ENCODE data around the gene ELOA. TPM values are rescaled to one million over a fixed set of nuclear protein-coding genes. Genes with fewer than 3 reads are reported as not detected.
"Not testable (repeated sequence)": the region's sequence is repeated elsewhere in the genome, so short reads cannot be mapped to it uniquely, and the experiment has no call there.

ELOA gene
- total RNA-seq, 4 donors from 2014 or later: 33.3 to 49.9 (median 40.5) TPM

- H3K4me3 ChIP-seq (replicated peaks in 1 of 3): no peak overlapping the region
- TF ChIP-seq POLR2A (IDR thresholded peaks at IDR 0.05): no peak
- intact Hi-C loops (cut with DNase I): no loop called here
- no peaks in the 10 kb centered on the region for H3K27me3 ChIP-seq
- no peaks in the 10 kb centered on the region for H3K9me3 ChIP-seq
- peak; percentile 65 to 68 for DNase-seq
- 68 to 78% methylated on average over 9 to 12 of the region's 16 CpGs for WGBS, 2 donors
- H3K27ac ChIP-seq: no peak overlapping the region
- peaks cover 0 to 5% of the 10 kb centered on the region in 2 donors for H3K36me3 ChIP-seq
- peaks cover 13 to 19% of the 10 kb centered on the region in 2 donors for H3K4me1 ChIP-seq
Measured at GRCh38 chr1:23793018-23793781, 49.9 kb downstream of the ELOA start.

DNA sequence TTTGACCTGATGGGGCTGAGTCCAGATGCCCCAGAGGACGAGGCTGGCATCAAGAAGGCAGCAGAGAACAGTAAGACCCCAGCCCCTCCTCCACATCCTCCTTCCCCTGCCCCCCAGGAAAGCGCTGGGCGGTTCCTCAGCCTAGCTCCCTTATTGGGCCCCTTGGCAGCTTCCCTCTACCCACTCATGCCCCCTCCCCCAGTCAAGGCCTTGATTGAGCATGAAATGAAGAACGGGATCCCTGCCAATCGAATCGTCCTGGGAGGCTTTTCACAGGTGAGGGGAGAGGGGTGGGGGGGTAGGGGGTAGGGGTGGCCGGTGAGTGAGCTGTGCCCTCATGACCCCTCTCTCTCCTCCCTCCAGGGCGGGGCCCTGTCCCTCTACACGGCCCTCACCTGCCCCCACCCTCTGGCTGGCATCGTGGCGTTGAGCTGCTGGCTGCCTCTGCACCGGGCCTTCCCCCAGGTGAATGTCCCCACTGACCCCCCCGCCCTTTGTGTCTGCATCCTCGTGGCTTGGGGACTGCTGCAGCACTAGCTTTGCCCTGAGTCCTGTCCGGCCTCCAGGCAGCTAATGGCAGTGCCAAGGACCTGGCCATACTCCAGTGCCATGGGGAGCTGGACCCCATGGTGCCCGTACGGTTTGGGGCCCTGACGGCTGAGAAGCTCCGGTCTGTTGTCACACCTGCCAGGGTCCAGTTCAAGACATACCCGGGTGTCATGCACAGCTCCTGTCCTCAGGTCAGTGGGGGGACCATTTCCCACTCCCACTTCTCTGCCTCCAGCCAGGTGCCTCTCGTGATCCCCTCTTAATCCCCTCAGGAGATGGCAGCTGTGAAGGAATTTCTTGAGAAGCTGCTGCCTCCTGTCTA is 50.8 kb downstream of the ELOA start:
- WGBS, 2 donors: 52 to 60% methylated on average over 5 to 15 of the region's 21 CpGs
- H3K4me3 ChIP-seq (replicated peaks in 1 of 3): no peak overlapping the region
- peak; percentile 31 to 45 for DNase-seq
- intact Hi-C loops (cut with DNase I): no loop called here
- no peaks in the 10 kb centered on the region for H3K27me3 ChIP-seq
- H3K4me1 ChIP-seq: peaks cover 14 to 23% of the 10 kb centered on the region in 2 donors
- no peak overlapping the region for H3K27ac ChIP-seq
- no peaks in the 10 kb centered on the region for H3K9me3 ChIP-seq
- H3K36me3 ChIP-seq: peaks cover 0 to 5% of the 10 kb centered on the region in 2 donors
- TF ChIP-seq CTCF (IDR thresholded peaks at IDR 0.05) (no peak), POLR2A (IDR thresholded peaks at IDR 0.05) (no peak)

- WGBS, 2 donors: 89 to 100% methylated on average over 1 to 4 of the region's 9 CpGs
- not testable (repeated sequence) for H3K36me3 ChIP-seq
Measured at GRCh38 chr1:23794732-23795182, 51.5 kb downstream of the ELOA start.

GRCh38 chr1:23795676-23796465 is 52.6 kb downstream of the ELOA start:
- no peak for DNase-seq
- Histone ChIP-seq H3K36me3 (peaks cover 0 to 5% of the 10 kb centered on the region in 2 donors), H3K27ac (no peak overlapping the region), H3K4me3 (replicated peaks in 1 of 3) (no peak overlapping the region), H3K9me3 (no peaks in the 10 kb centered on the region), H3K4me1 (peaks cover 21 to 32% of the 10 kb centered on the region in 2 donors), H3K27me3 (no peaks in the 10 kb centered on the region)
- intact Hi-C loops (cut with DNase I): no loop called here
- TF ChIP-seq CTCF (IDR thresholded peaks at IDR 0.05): no peak
- TF ChIP-seq POLR2A (IDR thresholded peaks at IDR 0.05): no peak
- whole genome bisulfite sequencing, 2 donors: 61 to 81% methylated on average over 2 to 7 of the region's 16 CpGs

More at GRCh38 chr1:23794732-23795182, 51.5 kb downstream of the ELOA start:
- H3K27me3 ChIP-seq; intact Hi-C loops (cut with DNase I); DNase-seq; H3K27ac ChIP-seq; H3K9me3 ChIP-seq; H3K4me3 ChIP-seq (replicated peaks in 1 of 3): not testable (repeated sequence)
- peaks cover 20 to 29% of the 10 kb centered on the region in 2 donors for H3K4me1 ChIP-seq

GRCh38 chr1:23796466-23797271 is 53.4 kb downstream of the ELOA start:
- 84 to 89% methylated on average over 16 of the region's 17 CpGs for WGBS, 2 donors
- intact Hi-C loops (cut with DNase I): no loop called here
- TF ChIP-seq CTCF (IDR thresholded peaks at IDR 0.05): no peak
- TF ChIP-seq POLR2A (IDR thresholded peaks at IDR 0.05): no peak
- Histone ChIP-seq H3K9me3 (no peaks in the 10 kb centered on the region), H3K36me3 (peaks cover 0 to 5% of the 10 kb centered on the region in 2 donors), H3K4me1 (peaks cover 21 to 38% of the 10 kb centered on the region in 2 donors), H3K27ac (no peak overlapping the region), H3K27me3 (no peaks in the 10 kb centered on the region), H3K4me3 (replicated peaks in 1 of 3) (no peak overlapping the region)
- DNase-seq: no peak
